IMR-90 (cell line): Measurements from ENCODE around the gene ERAS.

Experiments used
- POLR2A ChIP-seq: IDR thresholded peaks from 2 replicates; pipeline ENCODE4 v1.6.1; 2012; ENCODE audit warnings: mild to moderate bottlenecking, low read depth, low read length
- RAD21 ChIP-seq: IDR thresholded peaks from 2 replicates; pipeline ENCODE4 v1.6.1; 2012; ENCODE audit warnings: low read length, improper control_type of control experiment

- TF ChIP-seq POLR2A (no peak), RAD21 (no peak)
These were observed 28.0 kb upstream of the ERAS start for GRCh38 chrX:48798318-48798717.
